Colon (tissue), 2 donors: ENCODE data around the gene GOLGA6L10.
"Not testable (repeated sequence)": the region's sequence is repeated elsewhere in the genome, so short reads cannot be mapped to it uniquely, and the experiment has no call there.

ENCODE experiments used
- FAIRE-seq: peaks from 2 replicates; lab custom pipeline; 2012; peaks lifted over from hg19 to GRCh38; lab: Jason Lieb, UNC
- donor health status: control.
- donor health status: control.

GOLGA6L10 gene

GRCh38 chr15:82299511-82299914, 49.8 kb downstream of the GOLGA6L10 start:
- FAIRE-seq, result not testable (repeated sequence)

- no peak for FAIRE-seq
Measured at GRCh38 chr15:82298520-82298919, 50.8 kb downstream of the GOLGA6L10 start.

- FAIRE-seq, result no peak
Measured at GRCh38 chr15:82298032-82298431, 51.2 kb downstream of the GOLGA6L10 start.

DNA sequence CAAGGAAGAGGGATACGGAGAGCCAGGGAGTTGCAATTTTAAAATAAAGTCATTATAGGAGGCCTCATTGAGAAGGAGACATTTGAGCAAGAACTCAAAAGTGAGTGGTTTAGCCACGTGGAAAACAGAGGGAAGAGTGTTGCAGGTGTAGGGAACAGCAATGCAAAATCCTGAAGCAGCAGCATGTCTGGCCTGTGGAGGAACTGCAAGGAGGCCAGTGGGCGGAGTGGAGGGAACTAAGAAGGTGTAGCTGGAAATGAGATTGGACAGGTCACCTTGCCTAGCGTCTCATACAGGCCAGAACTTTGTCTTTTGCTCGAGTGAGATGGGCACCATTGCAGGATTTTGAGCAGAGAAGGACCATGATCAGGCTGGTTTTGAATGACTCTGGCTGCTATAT, 51.7 kb downstream of the GOLGA6L10 start:
- FAIRE-seq, result no peak

GRCh38 chr15:82294061-82294690, 55.1 kb downstream of the GOLGA6L10 start:
- FAIRE-seq, result no peak

GRCh38 chr15:82292271-82292670, 57.0 kb downstream of the GOLGA6L10 start:
- no peak for FAIRE-seq
